ENCODE data around the gene PIGU.
"Not testable (repeated sequence)": the region's sequence is repeated elsewhere in the genome, so short reads cannot be mapped to it uniquely, and the experiment has no call there.

GRCh38 chr20:34664751-34665150 is 12.1 kb downstream of the PIGU start:
- not testable (repeated sequence) for TF ChIP-seq CTCF (IDR thresholded peaks at IDR 0.05); ZFX (IDR thresholded peaks at IDR 0.05; ENCODE audit: borderline replicate concordance)
